NB4 (cell line): ENCODE measurements around the gene RIPOR1.

Experiments used
- DNase-seq: peaks from one replicate; pipeline ENCODE4 v3.0.0; 2010; ENCODE audit warnings: low read depth
- H3K4me3 ChIP-seq: one replicate; pipeline ENCODE4 v1.5.1; 2011; ENCODE audit warnings: mild to moderate bottlenecking, low read depth, low read length, moderate library complexity
- CTCF ChIP-seq: IDR thresholded peaks from one replicate; pipeline ENCODE4 v1.5.1; 2012; ENCODE audit warnings: low read depth, low read length
- MAX ChIP-seq: IDR thresholded peaks from 2 replicates; pipeline ENCODE4 v1.6.1; 2011; ENCODE audit warnings: low read depth, low read length
- MYC ChIP-seq: IDR thresholded peaks from 2 replicates; pipeline ENCODE4 v1.6.1; 2011; ENCODE audit warnings: low read depth, low read length
- POLR2A ChIP-seq: IDR thresholded peaks from 2 replicates; pipeline ENCODE4 v1.6.1; 2011; ENCODE audit warnings: mild to moderate bottlenecking; ENCODE audit not compliant: insufficient read length; ENCODE audit errors: extremely low read depth

Gene RIPOR1

GRCh38 chr16:67525176-67525860, 3.3 kb upstream of the RIPOR1 start:
- H3K4me3 ChIP-seq: no peak overlapping the region
- TF ChIP-seq POLR2A (no peak), MYC (no peak), MAX (no peak), CTCF (no peak)
- DNase-seq: no peak

GRCh38 chr16:67526149-67526791, 2.4 kb upstream of the RIPOR1 start:
- no peak overlapping the region for H3K4me3 ChIP-seq
- DNase-seq: no peak
- TF ChIP-seq MYC: no peak
- no peak for TF ChIP-seq POLR2A
- no peak for TF ChIP-seq MAX
- no peak for TF ChIP-seq CTCF

GRCh38 chr16:67528870-67529581, 397 bp downstream of the RIPOR1 start:
- TF ChIP-seq MAX (no peak), POLR2A (peak; percentile 40)
- DNase-seq: peak; percentile 70

GRCh38 chr16:67529582-67530012, 968 bp downstream of the RIPOR1 start:
- peak overlapping the region; percentile 59 for H3K4me3 ChIP-seq
- no peak for DNase-seq
- no peak for TF ChIP-seq CTCF
- TF ChIP-seq MYC: no peak
- TF ChIP-seq POLR2A: no peak
- no peak for TF ChIP-seq MAX

More at GRCh38 chr16:67528870-67529581, 397 bp downstream of the RIPOR1 start:
- peak overlapping the region; percentile 59 for H3K4me3 ChIP-seq

GRCh38 chr16:67530013-67530939, 1.6 kb downstream of the RIPOR1 start:
- DNase-seq: peak; percentile 48
- H3K4me3 ChIP-seq: peak overlapping the region; percentile 59
- TF ChIP-seq MYC: no peak
- TF ChIP-seq MAX: no peak
- no peak for TF ChIP-seq POLR2A
- TF ChIP-seq CTCF: no peak
